C1 segment of cervical spinal cord (tissue), 14 donors: ENCODE data around the gene BCAS3.
A peak's percentile ranks its signal among the peaks of the same experiment; 100 is the strongest.

Source experiments
- DNase-seq, 14 donors: peaks; one replicate each; lab custom pipeline; 2025; lab: John Stamatoyannopoulos, UW

BCAS3 gene

GRCh38 chr17:61380217-61380835 is 702.7 kb downstream of the BCAS3 start:
- no peak for DNase-seq

DNA sequence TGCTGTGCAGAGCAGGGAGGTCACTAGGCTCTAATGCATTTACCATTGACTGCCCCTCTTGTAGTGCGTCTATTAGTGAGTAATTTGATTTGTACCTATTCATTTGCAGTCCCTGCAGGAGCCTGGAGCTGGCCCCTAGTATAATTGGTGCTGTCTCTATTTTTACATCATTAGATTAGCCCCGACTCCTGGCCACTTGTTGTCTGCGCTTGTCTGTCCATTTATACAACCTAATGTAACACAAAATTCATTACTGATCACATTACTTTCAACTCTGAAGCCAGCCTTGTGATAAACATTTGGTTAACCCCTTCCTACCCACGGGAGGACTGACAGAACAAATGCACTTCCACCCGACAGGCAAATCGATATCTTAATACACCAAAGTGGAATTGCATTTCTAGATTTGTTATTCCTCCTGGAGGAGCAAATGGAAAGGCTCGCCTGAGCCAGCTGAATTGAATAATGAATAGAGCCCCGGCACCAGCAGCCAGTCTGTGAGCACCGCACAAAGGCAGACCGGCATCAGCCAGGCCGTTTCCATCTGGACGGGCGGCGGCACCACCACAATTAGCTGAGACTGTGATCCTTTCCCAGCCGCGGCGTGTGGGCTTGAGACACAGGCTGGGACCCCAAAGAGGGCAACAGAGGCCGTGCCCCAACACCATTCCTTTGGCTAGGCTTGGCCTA is 703.3 kb downstream of the BCAS3 start:
- DNase-seq: peak in 1 of 14 donors; percentile 5

GRCh38 chr17:61381537-61381936 is 703.9 kb downstream of the BCAS3 start:
- DNase-seq: no peak

- no peak for DNase-seq
These were observed 705.4 kb downstream of the BCAS3 start for GRCh38 chr17:61382796-61383688.

GRCh38 chr17:61383689-61384201 is 706.1 kb downstream of the BCAS3 start:
- no peak for DNase-seq

DNA sequence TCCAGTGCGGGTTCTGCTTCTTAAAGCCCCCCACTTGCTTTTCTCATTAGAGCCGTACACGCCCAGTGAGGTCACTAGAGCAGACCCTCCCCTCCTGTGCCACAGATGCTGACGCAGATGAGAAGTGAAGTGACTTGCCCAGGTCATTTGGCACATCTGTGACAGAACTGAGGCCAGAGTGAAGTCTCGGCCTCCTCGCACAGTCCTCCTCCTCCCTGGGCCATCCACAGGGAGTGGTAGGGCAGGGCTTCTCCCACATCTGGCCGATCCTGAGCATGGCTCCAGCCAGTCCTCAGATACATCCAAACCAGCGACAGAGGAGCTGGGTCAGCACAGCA is 706.7 kb downstream of the BCAS3 start:
- DNase-seq: no peak

DNA sequence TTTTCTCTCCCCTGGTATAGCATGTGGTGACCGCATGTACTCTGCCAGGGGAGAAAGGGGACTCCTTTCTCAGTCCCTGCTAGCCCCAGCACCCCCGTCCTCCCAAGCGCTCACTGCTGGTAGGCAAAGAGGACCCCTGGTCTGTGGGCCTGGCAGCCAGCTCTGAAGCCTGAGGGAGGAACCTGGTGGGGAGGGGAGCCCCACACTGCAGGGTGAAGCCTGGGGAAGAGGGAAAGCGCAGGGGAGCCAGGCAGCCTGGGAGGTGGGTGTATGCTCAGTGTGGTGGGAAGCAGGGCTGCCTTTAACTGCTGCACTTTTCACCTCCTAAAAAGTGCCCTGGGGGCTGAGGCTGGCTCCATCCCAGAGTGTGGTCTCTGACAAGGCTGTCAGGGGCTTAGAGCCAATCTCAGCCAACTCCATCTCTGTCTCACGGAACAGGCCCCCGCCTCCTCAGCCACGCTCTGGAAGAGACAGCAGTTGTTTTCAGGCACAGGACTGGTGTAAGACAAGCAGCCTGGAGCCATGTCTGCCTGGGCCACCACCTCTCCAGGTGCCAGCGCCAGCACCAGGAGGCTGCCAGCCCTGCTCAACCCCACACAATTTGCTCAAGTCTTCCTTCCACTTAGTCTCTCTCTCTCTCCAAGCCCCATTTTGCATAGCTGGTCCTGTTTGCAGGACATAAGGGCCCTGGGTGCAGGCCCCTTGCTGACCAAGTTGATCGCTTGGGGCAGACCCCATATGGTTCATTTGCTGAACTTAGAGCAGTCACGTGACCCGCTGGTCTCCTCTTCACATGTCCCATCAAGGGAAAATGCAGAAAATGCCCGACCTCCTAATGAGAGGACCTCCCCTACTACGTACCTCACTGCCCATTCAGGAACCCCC is 707.3 kb downstream of the BCAS3 start:
- no peak for DNase-seq

- DNase-seq: no peak
These were observed 708.1 kb downstream of the BCAS3 start for GRCh38 chr17:61385577-61386236.

GRCh38 chr17:61386251-61386650 is 708.6 kb downstream of the BCAS3 start:
- DNase-seq: no peak

- DNase-seq: no peak
These were observed 709.4 kb downstream of the BCAS3 start for GRCh38 chr17:61387011-61387410.

DNA sequence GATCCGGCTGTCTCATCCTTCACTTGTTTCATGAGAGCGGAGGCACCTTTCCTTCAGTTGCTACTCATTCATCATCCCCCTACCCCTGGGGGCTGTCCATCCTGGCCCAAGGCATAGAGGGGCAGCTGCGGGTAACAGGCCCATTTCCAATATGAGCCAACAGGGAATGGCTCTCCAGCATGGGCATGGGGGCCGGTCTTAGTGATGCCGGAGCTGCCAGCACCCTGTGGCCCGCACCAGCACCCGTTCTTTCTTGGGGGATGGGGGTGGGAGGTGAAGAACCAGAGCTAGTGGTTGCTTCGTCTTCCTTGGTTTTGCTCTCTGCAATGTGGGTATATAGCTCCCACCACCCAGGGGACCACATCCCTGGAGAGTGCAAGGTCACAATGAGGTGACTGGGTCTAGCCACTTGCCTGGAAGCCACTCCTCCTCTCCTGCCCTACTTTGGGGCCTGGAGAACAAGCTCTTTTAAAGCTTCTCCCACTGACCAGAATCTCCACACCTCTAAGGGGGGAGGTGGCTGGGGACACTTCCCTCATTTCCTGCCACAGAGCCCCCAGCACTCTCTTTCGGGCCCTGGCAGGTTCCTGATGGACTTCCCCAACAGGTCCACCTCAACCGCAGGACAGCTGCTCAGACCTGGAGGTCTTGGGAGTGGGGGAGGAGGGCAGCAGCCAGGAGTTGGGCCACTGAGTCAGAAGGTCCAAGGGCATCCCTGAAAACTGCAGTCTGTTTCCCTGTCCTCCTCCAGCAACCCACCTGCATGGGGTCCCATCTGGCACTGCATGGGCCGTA is 710.1 kb downstream of the BCAS3 start:
- no peak for DNase-seq

DNA sequence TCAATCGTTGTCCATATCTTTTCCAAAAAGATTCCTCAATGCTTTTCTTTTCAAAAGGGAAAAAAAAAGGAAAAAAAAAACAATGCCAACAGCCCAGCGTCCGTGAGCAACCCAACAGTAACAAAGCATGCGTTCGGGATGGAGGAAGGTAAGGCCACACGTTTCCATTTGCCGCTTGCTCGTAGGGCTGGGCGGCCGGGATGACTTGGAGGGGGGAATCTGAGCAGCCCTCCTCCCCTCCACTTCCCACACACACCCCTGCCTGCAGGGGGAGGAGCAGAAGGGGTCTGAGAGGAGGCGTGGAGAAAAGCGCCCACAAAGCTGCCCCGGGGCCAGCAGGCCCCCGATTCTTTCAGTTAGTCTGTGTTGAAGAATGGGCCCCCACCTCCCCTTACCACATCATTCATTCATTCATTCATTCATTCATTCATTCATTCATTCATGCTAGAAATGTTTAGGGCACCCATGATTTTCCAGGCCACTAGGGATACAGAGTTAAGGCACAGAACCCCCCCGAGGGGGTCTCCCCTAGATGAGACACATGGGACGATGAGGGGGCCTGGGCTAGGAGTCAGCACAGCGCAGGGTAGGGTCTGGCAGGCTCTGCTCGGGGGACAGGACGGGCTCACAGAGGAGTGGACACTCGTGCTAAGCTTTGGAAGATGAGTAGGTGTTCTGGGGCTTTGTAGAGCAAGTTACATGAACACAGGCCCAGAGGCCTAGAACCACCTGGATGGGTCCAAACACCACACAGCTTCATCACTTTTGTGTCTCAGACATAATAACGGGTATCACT is 711.1 kb downstream of the BCAS3 start:
- DNase-seq: no peak

- peak in 5 of 14 donors; percentile 17 to 38 (median 26) for DNase-seq
These were observed 712.2 kb downstream of the BCAS3 start for GRCh38 chr17:61389670-61390478.

DNA sequence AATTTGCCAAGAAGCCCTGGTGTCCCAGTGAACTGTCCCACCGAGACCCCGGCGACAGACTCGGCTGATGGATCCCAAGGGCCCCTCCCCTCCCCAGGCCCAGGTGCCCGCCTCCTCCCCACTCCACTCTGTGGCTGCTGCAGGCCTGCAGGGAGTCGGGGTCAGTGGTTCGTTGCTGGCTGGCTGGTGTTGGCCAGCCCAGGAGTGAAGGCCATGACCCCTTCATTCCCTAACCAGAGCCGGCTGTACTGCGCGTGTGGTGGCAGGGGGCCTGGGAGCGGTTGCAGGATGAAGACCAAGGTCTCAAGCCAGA is 712.8 kb downstream of the BCAS3 start:
- no peak for DNase-seq

GRCh38 chr17:61391595-61392291 is 714.1 kb downstream of the BCAS3 start:
- DNase-seq: no peak

DNA sequence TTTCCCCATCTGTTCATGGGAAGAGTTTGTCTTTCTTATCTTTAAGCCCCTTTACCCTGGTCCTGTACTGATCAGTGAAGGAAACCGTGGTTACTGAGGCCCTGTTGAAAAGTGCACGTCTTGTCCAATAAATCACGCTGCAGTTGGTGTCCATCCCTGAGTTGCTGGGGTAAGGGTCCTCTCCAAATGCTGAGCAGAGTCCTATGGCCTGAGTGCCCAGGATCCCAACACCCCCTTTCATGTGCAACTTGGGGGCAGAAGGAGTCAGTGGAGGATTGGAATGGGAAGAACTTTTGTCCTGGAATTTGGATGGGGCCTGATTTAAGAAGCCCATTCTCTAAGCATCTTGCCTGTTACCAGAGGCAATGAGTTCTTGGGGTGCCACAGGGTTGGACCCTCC is 715.0 kb downstream of the BCAS3 start:
- no peak for DNase-seq

DNA sequence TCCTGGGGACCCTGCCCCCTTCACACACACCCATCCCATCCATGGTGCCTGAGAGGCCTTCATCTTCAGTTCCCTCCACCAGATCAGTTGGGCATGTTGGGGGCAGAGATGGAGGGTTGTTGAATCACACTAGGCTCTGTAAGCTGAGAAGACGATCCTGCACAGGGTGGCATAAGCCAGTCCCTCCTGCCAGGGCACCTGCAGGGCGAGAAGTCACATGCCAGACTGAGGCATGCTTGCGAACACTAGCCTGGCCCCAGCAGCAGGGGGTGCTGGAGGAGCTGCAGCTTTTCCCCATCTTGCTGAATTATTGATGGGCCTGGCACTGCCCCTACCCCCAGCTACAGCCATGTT is 715.9 kb downstream of the BCAS3 start:
- DNase-seq: no peak
